Activated CD4-positive, CD25-positive, alpha-beta regulatory T cell treated with anti-CD3 and anti-CD28 coated beads, Interleukin-2, amount 50 U/mL, for 24 hours (primary cell): ENCODE data around the gene RARG.
"Not testable (repeated sequence)": the region's sequence is repeated elsewhere in the genome, so short reads cannot be mapped to it uniquely, and the experiment has no call there.

ENCODE experiments used
- ATAC-seq, 2 donors: fragments of 150-1000 bp; cut with Tn5 transposase; one replicate each; pipeline ENCODE4 v1.10.0; 2021; ENCODE audit warnings: mild to moderate bottlenecking in 1 of 2, moderate library complexity in 1 of 2

Gene RARG

DNA sequence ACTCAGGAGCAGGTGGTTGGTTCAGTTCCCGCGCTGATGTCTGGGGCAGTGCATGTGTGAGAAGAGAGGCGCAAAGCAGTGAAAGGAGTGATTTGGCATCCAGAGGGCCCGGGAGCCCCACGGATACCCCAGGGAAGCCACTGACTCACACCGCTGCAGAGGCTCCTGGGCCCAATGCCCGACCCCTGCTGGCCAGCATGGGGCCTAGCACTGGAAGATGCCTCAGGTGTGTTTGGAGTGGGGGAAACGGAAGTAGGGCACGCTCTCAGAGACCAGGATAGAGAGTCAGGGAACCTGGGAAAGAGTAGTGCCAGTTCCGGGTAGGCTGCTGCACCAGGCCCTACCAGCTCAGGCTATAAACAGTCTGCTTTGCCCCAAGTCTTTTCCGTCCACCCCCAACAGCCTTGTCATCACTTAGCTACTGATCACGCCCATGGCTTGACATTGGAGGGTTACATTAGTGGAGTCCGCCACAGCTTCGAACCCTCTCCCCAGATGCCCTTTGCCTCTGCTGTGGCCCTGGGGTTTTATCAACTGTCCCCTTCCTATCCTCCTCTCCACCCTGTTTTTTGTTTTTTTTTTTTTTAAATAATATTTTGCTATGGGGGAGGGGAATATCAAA is 41.8 kb downstream of the RARG start:
- ATAC-seq = peak; percentile 84 to 93

DNA sequence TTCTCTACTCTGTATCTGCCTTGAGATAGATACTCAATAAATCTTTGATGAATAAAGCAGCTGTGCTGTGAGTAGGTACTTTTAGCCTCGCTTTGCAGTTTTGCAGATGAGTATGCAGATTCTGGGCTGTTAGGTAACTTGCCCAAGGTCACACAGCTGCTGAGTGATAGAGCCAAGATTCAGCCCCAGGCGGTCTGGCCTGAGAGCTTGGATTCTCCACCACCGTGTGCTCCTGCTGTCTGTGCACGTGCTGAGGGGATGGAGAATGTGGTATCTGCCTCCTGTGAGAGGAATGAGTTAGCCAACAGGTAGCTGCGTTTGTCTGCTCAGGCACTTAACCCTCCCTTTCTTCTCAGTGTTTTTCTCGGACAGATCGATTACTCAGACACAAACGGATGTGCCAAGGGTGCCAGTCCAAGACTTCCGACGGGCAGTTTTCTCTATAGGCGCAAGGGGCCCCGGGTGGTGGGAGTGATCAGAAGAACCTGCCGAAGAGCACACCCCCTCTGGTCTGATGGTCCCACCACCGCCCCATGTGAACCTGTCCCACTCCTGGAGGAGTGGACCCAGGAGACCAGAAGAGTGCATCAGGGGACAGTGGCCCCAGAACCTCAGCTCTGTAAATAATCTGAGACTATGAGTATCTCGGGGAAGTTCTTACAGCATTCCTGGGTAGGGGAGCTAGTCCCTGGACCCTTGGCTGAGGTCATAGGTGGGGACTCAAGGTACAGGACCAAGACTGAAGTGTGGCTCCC is 44.7 kb downstream of the RARG start:
- no peak for ATAC-seq

- no peak for ATAC-seq
Measured at GRCh38 chr12:53186745-53187144, 45.3 kb downstream of the RARG start.

GRCh38 chr12:53185582-53186153 is 46.3 kb downstream of the RARG start:
- ATAC-seq = no peak

DNA sequence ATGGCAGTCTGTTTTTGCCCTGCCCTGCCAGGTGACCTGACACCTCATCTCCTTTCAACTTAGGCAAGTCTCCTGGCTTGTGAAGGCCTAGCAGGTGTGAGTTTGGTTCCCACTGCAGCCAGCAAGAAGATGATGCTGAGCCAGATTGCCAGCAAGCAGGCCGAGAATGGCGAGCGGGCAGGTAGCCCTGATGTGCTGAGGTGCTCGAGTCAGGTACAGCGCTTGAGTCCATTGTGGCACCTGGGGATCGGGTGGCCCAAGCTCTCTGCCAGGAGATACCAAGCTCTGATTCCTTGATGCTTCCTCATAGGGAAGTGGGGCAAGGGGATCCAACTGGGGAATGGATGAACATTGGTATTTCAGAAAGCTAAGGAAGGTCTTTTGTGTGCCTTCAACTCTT is 47.2 kb downstream of the RARG start:
- no peak for ATAC-seq

DNA sequence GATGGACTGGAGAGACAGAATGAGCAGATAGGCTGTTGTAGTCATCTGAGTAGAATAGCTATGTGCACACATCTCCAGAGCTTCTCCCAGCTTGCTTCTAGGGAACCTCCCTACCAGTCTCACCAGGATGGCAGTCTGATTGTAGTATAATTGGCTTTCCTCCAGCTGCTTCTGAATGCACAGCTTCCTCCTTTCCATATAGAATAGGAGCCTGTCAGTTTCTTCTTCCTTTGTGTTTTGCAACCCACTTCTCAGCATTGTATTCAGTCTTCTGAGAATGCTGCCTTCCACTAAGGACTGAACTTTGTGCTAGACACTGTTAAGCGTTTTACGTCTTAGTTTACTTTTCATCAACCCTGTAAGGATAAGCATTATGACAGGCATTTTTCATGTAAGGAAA is 49.1 kb downstream of the RARG start:
- no peak for ATAC-seq

DNA sequence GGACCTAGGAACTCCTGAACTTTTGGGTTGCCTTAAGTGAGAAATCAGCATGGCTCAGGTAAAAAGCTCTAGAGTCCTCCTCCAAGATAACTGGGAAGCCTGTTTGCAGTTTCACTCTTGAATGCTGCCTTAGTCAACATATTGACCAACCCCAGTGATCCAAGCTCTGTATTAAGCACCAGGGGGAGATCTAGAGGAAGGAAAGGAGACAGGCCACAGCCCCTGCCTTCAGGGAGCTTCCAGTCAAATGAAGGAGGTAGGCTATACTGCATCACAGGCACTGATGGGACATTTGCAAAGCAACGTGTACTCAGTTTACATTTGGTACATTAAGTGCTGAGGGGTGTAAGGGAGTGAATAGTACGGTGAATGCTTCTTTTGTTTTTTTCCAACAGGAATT is 50.1 kb downstream of the RARG start:
- no peak for ATAC-seq

DNA sequence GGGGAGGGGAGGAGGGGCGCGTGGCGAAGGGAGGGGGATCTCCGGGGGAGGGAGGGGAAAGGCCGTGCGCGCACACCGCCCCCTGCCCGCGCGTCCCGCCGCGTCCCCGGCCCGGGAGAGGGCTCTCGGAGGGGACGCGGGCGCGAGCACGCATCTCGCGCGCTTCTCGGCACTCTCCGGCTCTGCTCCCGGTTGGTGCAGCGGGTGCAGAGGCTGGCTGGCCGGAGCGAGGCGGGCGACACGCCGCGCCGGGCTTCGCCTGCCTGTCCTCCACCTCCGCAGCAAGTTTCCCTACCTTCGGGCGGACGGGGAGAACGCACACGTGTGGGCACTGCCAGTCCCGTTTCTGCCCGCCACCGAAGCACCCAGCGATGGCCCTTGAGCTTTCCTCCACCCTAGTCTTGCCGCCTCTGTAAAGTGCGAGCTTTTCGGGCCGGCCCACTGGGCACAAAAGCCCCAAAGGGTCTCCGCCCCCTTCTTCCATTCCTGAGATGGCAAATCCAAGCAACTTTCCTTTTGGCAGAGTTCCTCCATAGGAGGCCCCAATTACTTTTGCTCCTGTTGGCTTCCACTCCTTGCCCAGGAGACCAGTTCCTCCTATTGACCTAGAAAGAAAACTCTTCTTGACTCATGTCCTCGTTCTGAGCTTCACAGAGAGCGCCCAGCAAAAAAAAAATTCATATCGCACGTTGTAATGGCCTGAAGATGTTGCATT is 50.9 kb downstream of the RARG start:
- peak; percentile 53 to 57 for ATAC-seq

DNA sequence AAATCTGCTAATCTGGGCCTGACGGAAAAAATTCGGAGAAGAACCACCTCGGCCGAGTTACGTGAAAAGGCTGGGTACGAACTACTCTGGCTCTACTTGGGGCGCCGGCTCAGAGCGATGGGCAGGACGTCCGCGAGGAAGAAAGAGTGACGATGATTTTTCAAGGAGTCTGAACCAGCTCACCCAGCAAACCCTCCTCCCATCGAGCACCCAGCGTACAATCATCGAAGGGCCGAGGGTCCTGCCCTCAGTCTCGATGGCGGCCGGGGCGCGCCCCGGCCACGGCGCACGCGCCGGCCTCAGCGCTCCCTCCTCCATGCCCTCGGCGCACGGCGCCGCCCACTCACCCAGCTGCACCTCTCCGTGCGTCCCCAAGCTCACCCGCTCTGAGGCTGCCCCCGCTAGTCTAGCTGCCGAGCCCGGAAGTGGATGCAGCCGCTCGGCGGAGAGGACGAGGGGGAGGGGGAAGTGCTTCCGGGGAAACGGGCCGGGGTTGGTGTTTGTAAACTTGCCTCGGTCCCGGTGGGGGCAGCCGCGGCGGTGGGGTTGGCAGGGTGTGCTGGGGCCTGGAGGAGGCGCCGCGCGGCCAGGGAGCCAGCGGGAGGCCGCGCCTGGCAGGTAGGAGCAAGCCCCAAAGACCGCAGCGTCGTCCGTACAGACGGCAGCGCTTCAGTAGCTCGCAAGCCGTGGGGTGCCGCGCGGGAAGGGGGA is 51.6 kb downstream of the RARG start, which contains the start of the genes CSAD and ZNF740:
TSS of gene CSAD (minus strand) at position 706 of the 711 bp plus-strand sequence. CDS start 7,455 bp downstream, outside the sequence.
TSS of gene ZNF740 (plus strand) at position 503 of the 711 bp plus-strand sequence. CDS start 1,262 bp downstream, outside the sequence.
- ATAC-seq = peak; percentile 97 to 98

GRCh38 chr12:53179687-53180219 is 52.3 kb downstream of the RARG start:
- peak; percentile 1 to 2 for ATAC-seq

DNA sequence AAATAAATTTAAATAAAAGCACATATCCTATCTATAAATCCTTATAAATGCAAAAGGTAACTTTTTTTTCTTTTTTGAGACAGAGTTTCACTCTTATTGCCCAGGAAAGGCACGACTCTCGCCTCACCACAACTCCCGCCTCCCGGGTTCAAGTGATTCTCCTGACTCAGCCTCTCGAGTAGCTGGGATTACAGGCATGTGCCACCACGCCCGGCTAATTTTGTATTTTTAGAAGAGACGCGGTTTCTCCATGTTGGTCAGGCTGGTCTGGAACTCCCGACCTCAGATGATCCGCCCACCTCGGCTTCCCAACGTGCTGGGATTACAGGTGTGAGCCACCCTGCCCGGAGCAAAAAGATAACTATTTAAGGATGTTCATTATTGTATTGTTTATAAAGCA is 53.2 kb downstream of the RARG start:
- not testable (repeated sequence) for ATAC-seq

DNA sequence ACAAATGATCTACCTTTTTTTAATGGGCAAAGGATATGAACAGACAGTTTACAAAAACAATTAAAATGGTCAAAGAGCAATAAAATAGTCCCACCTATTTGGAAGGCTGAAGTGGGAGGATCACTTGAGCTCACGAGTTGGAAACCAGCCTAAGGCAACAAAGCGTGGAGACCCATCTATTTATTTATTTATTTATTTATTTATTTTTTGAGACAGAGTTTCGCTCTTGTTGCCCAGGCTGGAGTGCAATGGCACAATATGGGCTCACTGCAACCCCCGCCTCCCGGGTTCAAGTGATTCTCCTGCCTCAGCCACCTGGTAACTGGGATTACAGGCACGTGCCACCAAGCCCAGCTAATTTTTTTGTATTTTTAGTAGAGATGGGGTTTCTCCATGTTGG is 54.6 kb downstream of the RARG start:
- not testable (repeated sequence) for ATAC-seq

GRCh38 chr12:53176750-53177149 is 55.3 kb downstream of the RARG start:
- no peak for ATAC-seq

DNA sequence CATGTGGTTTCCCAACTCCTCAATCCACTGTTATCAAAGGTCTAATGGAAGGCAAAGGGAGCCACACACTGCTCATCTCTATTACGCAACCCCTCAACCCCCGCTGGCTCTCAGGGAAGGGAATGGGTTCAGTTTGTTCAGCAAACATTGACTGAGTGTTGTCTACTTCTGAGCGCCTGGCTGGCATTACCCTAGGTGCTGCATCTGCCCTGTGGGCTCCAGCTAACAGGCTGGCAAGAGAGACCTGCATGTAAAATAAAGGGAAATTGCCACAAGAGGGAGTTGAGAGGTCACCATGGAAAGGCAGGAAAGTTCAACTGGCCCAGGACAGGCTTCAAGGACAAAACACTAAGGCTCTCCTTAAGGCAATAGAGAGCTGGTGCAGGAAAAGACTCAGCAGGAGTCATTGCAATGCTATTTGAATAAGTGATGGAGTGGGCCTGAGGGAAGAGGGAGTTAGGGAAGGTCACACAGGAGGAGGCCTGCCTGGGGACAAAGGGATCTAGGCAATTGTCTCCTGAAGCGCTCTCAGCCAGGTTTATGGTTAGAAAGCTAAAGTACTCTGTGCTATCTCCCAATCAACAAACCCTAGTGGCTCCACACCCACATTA is 57.0 kb downstream of the RARG start:
- no peak for ATAC-seq

- ATAC-seq = no peak
Measured at GRCh38 chr12:53173085-53173715, 58.8 kb downstream of the RARG start.

DNA sequence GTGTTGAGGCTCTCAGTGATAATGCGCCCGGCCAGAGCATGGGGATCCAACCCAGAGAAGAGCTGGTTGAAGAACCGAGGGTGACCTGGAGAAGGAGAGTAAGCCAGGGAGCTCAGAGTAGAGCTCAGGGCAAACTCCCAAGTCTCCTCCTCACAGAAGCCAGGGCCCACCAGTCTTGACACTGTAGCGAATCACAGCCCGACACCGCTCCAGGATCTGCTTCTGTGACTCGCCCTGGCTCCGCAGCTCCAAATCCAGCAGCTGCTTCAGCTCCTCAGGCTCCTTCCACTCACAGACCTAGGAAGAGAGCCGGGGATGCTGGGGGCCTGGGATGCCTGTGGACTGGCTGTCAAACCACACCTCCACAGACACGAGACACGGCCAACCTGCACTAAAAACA is 59.7 kb downstream of the RARG start:
- no peak for ATAC-seq

- no peak for ATAC-seq
Measured at GRCh38 chr12:53171725-53172329, 60.2 kb downstream of the RARG start.

- no peak for ATAC-seq
Measured at GRCh38 chr12:53170876-53171724, 60.9 kb downstream of the RARG start.

- no peak for ATAC-seq
Measured at GRCh38 chr12:53170215-53170614, 61.8 kb downstream of the RARG start.

DNA sequence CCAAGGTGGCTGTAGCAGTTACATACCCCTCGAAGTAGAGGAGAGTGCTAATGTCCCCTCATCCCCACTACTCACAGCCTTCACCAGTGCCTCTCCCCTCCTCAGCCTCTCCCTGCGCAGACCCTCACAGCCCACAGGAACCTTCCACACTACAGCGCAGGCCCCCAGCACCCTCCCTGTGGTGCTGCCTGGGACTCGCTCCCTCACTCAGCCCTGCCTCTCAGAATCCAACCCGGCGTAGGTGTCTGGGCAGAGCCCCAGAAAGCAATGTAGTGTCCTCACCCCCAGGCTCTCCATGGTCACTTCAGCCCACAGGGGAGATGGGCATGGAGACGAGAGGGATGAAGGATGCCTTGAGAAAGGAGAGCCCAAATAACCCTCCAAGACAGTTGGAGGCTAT is 62.4 kb downstream of the RARG start:
- no peak for ATAC-seq
